Measurements from ENCODE around the gene RLBP1.

DNA sequence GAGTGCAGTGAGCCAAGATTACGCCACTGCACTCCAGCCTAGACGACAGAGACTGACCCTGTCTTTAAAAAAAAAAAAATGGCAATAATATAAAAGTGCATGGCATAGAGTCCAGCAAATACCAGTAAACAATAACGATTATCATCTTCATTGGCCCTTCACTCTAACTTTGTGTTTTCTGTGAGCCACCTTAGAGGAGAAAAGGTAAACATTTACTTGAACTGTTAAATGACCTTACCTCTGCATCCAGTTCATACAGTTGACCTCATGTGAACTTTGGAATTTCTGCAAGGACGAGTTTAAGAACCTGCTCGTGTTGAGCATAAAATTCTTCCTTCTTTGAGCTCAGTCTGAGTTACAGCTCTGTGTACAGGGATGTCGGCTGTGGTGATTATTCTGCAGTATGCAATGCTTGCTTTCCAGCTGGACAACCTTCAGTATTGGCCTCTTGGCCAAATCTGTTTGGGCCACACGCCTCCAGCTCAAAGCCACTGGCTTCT is 56.6 kb downstream of the RLBP1 start:
- TF ChIP-seq, protein P1, sequence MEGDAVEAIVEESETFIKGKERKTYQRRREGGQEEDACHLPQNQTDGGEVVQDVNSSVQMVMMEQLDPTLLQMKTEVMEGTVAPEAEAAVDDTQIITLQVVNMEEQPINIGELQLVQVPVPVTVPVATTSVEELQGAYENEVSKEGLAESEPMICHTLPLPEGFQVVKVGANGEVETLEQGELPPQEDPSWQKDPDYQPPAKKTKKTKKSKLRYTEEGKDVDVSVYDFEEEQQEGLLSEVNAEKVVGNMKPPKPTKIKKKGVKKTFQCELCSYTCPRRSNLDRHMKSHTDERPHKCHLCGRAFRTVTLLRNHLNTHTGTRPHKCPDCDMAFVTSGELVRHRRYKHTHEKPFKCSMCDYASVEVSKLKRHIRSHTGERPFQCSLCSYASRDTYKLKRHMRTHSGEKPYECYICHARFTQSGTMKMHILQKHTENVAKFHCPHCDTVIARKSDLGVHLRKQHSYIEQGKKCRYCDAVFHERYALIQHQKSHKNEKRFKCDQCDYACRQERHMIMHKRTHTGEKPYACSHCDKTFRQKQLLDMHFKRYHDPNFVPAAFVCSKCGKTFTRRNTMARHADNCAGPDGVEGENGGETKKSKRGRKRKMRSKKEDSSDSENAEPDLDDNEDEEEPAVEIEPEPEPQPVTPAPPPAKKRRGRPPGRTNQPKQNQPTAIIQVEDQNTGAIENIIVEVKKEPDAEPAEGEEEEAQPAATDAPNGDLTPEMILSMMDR (IDR thresholded peaks at IDR 0.05; ENCODE audit: poor library complexity), result no peak
- TF ChIP-seq EZH2 (IDR thresholded peaks at IDR 0.05; ENCODE audit: borderline replicate concordance), result no peak
